HG02623 (cell line): Measurements from ENCODE around the gene RYR3.

Source experiments
- ATAC-seq: cut with Tn5 transposase; IDR thresholded peaks from one replicate; pipeline ENCODE4 v1.9.1; 2021; ENCODE audit warnings: moderate library complexity; ENCODE audit not compliant: unreplicated experiment

The RYR3 gene

GRCh38 chr15:33742306-33742705, 431.5 kb downstream of the RYR3 start:
- no peak for ATAC-seq

- no peak for ATAC-seq
These were observed 432.0 kb downstream of the RYR3 start for GRCh38 chr15:33742800-33743199.

GRCh38 chr15:33746203-33746602, 435.4 kb downstream of the RYR3 start:
- no peak for ATAC-seq

- no peak for ATAC-seq
These were observed 442.2 kb downstream of the RYR3 start for GRCh38 chr15:33753012-33753411.

DNA sequence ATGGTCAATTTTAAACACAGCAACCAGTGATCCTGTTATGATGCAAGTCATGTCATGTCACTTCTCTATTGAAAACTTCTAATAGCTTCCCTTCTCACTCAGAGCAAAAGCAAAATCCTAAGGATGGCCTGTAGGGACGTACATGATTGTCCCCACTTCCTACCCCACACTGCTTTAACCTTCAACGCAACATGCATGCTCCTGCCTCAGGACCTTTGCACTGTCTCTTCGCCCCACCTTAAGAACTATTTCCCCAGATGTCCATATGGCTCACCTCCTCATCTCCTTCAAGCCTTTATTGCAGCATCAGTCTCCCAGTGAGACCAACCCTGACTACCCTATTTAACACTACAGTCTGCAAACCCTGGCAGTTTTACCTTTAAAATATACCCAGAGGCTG, 443.5 kb downstream of the RYR3 start:
- no peak for ATAC-seq

DNA sequence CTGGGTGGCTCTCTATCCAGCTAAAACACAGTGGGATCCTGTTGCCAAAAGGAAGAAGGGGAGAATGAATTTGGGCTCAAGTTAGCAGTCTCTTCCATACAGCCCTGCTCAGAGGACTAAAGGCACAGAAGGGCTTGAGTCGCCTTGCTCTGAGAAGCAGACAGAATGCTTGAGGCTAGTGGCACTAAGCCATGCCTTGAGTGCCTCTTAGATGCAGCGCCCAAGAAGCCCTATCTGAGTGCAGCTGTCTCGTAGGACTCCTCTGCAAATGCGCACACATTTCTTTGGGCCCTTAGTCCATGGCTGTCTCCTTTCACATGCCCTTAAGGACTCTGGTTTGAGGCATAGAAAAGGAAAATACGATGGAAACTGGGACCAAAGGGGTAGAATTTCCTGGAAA, 446.2 kb downstream of the RYR3 start:
- ATAC-seq: no peak

- ATAC-seq: no peak
These were observed 446.9 kb downstream of the RYR3 start for GRCh38 chr15:33757516-33758232.

- ATAC-seq: no peak
These were observed 455.6 kb downstream of the RYR3 start for GRCh38 chr15:33766389-33766788.

- ATAC-seq: no peak
These were observed 458.0 kb downstream of the RYR3 start for GRCh38 chr15:33768670-33769190.

DNA sequence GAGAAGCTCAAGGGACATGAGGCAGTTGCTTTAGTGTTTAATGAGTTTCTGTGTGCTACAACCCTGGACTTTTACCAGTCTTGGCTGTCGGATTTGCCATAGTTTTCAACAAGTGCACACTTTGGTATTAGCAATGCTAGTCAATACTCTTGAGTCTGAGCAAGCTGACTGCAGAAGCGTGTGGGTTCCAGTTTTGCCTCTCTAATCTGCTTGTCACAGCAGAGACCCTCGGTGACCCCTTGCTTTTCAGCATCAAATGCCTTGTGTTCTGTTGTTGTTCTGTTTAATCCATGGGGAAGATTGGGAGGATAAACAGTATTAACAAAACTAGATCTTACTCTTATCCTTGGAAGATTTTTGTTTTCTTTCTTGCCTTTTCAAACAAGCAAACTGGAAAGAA, 463.2 kb downstream of the RYR3 start:
- no peak for ATAC-seq

- ATAC-seq: no peak
These were observed 468.1 kb downstream of the RYR3 start for GRCh38 chr15:33778852-33779251.

DNA sequence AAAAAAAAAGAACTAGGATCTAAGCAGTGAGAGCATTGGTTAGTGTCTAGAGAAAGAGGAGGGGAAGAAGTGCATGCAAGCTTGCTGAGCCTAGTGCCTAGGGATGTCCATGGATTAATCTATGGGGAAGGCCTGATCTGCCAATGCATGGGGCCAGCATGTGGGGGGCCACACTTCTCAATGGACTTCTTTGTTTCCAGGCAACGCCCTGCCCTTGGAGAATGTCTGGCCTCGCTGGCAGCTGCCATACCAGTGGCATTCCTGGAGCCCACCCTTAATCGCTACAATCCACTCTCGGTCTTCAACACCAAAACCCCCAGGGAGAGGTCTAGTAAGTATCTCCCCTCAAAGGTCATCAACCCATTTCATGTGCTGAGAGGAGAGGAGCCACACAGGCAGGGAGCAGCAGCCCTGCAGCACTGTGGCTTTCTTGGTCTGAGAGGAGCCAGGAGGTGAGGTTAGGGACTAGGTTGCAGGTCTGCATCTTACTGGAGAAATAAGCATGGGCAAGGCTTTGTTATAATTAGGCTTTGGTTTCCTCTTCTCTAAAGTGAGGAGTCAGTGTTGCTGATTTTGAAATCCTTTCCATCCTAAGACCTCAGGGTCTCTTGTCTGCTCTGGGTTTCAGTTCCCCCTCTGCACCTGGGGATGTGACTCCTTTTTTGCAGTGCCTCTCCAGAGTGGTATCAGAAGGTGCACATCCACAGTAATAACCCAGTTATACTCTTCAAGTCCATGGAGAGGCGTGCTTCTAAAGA, 469.4 kb downstream of the RYR3 start:
- ATAC-seq: no peak

DNA sequence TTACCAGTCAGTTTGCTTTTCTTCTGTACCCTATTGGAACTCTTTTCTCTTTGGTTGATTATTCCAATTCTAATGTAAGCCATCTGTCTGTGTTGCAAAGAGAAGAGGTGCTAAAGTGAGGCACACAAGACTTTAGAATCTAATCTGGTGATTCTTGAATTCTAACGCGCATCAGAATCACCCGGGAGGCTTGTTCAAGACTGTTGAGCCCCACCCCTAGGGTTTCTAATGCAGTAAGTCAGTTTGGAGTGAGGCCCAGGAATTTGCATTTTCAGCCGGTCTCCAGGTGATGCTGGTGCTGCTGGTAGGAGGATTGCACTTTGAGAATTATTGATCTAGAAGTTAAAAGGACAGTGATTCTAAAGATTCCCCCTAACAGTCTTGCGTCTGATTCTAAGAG, 472.2 kb downstream of the RYR3 start:
- no peak for ATAC-seq

DNA sequence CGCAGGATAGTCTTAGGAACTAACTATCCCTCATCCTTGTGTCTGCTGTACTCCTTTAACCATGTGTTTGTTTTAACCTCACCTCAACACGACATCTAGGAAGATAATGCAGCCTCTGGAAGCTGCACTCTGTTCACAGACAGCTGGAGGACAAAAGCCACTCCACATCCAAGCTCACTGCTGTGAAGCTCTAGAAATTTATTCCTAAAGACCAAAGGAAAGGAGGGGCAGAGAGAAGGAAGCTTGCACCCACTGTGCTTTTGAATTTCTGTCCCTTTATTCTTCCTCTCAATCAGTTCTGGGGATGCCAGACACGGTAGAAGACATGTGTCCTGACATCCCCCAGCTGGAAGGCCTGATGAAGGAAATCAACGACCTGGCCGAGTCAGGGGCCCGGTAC, 474.6 kb downstream of the RYR3 start:
- no peak for ATAC-seq

GRCh38 chr15:33788906-33789540, 478.3 kb downstream of the RYR3 start:
- no peak for ATAC-seq

GRCh38 chr15:33794453-33794852, 483.7 kb downstream of the RYR3 start:
- no peak for ATAC-seq

DNA sequence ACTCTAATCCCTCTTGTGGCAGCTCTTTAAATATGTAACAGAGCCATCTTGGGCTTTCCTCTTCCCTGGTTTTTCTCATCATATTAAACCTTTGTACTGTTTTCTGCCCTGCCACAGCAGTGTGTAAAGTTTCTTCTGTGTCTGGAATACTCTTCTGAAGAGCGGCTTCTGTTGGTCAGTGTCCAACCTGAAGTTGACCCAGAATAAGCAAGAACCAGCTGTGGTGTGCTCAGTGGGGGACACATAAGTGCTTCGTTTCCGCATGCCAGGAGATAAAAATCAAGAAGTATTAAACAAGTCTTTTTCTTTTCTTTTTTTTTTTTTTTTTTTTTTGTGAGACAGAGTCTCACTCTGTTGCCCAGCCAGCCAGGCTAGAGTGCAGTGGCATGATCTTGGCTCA, 484.3 kb downstream of the RYR3 start:
- no peak for ATAC-seq

GRCh38 chr15:33797651-33798050, 486.9 kb downstream of the RYR3 start:
- no peak for ATAC-seq

- no peak for ATAC-seq
These were observed 491.2 kb downstream of the RYR3 start for GRCh38 chr15:33801954-33802353.

- ATAC-seq: no peak
These were observed 496.9 kb downstream of the RYR3 start for GRCh38 chr15:33807665-33808064.

DNA sequence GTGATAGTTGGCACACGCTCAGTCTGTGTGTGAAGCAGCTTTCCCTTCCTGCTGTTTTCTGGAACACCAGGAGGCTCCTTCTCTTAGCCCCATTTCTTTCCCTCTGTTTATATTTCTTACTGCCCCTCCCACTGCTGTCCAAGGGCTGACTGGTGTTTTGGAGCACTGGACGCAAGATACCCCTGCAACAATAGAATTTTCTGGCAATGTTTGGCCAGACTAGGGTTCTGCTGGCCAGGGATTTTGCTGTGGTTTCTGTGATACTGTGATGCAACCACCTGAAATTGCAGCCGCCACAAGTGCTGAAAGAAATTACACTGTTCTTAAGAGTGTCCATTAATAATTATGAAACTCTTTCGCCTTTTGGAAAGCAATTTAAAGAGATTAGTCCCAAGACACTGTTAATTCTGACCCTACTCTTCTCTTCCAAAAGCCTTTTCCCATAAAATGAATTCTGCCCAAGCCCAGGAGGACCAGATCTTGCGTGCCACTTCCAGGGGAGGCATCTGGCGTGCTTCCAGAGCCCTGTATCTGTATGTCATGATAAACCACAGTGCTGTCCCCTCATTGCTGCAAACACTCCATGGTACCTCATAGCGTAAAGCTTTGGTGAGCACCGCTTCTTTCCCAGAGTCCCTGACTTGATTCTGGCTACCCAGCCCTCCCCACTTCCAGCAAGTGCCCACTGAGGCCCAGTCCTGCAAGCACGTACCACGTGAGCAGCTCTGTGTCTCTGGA, 498.1 kb downstream of the RYR3 start:
- no peak for ATAC-seq
